Fibroblast of skin of abdomen (primary cell): Measurements from ENCODE around the gene IGFLR1.
"Not testable (repeated sequence)": the region's sequence is repeated elsewhere in the genome, so short reads cannot be mapped to it uniquely, and the experiment has no call there.

Experiments used
- DNase-seq: peaks from one replicate; pipeline ENCODE4 v3.0.0-alpha.2; 2013

Gene IGFLR1

GRCh38 chr19:35777086-35777841 is 35.0 kb upstream of the IGFLR1 start:
- DNase-seq: no peak

DNA sequence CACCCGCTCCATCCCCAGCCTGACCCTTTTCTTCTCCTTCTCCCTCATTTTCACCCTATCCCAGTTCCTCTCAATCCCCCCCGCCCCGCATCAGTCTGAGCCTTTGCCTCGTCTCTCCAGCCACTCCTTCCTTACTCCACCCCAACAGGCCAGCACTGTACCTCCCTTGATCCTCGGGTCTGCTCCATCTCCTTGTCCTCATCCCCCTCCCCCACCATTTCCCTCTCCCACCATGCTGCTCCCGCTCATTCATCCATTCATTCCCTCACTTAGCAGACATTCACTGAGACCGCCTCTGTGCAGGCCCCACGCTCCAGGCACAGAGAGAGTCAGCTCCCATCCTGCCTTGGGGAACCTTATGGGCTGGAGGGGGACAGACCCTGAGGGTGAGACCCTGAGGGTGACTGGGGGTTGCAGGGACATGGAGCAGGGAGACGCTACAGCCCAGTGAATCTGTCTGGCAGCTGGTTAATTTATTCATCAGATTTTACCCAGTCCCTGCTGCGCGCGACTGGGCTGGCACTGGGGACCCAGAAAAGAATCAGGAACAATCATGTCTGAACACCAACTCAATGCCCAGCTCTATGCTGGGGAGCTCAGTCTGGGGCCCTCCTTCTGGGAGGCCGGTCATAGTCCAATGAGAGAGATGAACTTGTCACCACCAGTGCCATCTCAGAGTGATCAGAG is 34.0 kb upstream of the IGFLR1 start:
- DNase-seq: no peak

DNA sequence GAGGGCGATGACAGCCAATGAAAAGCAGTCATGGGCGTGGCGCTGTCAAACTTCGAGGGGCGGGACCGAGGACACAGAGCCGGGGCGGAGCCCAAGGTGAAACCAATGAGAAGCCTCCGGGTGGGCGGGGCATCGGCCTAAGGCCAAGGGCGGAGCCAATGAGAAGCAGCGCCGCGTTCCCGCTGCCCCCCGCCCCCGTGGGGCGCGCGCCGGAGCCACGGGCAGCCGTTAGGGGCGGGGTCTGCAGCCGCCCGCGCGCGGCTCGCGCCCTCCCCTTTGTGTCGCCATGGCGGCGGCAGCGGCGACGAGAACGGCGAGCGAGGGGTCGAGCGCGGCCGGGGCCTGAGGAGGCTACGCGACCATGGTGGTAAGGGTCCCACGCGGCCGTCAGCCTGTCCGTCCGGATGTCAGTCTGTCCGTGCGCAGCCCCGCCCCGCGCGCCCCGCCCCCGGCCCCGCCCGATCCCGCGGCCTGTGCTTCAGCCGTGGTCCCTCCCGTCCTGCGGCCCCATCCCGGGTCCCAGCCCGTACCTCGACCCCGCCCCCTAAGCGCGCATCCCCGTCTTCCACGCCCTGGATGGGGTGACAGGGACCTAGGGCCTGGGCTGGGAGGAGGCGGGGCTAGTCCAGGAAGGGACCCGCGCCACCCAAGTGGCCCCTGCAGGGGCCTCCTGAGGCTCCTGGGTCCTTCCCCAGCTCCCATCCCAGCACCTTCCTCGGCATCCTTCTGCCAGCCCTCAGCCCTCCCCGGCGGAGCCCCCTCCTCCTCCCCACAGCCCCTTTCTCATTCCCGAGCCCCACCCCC is 33.2 kb upstream of the IGFLR1 start, which contains the start of gene ARHGAP33:
ARHGAP33 (plus strand) TSS at position 267 of the 804 bp plus-strand sequence; CDS start at position 362, 95 bp downstream.
- peak; percentile 96 for DNase-seq

GRCh38 chr19:35775046-35775297 is 32.7 kb upstream of the IGFLR1 start:
- no peak for DNase-seq

DNA sequence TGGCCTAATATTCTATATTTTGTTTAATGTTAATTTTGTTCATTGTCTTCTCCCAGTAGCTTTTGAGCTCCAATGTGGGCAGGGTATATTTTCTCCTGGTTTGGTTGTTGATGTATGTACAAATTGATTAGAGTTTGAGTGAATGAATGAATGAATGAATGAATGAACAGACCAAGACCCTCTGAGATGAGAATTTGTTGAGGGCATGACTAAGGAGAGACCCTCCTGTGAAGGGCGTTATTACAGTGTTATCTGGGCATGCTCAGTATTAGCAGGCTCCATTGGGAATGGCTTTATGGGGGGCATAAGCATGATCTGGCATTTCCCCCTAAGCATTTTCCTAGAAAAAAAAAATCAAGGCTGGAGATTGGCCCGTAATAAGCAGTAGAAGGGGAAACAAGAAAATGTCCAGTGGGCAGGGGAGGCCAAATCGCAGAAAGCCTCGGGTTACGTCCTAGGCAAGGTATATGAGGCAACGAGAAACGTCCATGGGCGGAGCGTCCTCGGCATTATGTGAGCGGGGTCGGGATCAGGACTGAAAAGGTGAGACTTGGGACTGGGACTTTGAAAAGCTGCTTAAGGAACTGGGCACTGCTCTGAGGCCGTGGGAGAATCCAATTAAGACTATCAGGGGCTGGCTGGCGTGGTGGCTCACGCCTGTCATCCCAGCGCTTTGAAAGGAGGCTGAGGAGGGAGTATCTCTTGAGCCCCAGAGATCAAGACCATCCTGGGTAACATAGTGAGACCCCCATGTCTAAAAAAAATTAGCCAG is 32.2 kb upstream of the IGFLR1 start:
- DNase-seq: no peak

GRCh38 chr19:35773020-35773806 is 31.0 kb upstream of the IGFLR1 start:
- DNase-seq: no peak

DNA sequence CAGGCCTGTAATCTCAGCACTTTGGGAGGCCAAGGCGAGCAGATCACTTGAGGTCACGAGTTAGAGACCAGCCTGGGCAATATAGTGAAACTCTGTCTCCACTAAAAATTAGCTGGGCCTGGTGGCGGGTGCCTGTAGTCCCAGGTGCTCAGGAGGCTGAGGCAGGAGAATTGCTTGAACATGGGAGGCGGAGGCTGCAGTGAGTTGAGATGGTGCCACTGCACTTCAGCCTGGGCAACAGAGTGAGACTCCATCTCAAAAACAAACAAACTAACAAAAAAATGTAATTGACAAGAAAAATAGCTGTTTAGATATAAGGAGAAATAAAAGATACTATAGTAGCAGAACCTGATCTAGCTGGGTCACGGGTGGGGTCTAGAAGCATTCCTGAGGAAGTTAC is 30.1 kb upstream of the IGFLR1 start:
- not testable (repeated sequence) for DNase-seq

GRCh38 chr19:35768082-35768421 is 25.8 kb upstream of the IGFLR1 start:
- no peak for DNase-seq

GRCh38 chr19:35767288-35768081 is 25.2 kb upstream of the IGFLR1 start:
- no peak for DNase-seq

- no peak for DNase-seq
Measured at GRCh38 chr19:35766571-35767104, 24.4 kb upstream of the IGFLR1 start.

DNA sequence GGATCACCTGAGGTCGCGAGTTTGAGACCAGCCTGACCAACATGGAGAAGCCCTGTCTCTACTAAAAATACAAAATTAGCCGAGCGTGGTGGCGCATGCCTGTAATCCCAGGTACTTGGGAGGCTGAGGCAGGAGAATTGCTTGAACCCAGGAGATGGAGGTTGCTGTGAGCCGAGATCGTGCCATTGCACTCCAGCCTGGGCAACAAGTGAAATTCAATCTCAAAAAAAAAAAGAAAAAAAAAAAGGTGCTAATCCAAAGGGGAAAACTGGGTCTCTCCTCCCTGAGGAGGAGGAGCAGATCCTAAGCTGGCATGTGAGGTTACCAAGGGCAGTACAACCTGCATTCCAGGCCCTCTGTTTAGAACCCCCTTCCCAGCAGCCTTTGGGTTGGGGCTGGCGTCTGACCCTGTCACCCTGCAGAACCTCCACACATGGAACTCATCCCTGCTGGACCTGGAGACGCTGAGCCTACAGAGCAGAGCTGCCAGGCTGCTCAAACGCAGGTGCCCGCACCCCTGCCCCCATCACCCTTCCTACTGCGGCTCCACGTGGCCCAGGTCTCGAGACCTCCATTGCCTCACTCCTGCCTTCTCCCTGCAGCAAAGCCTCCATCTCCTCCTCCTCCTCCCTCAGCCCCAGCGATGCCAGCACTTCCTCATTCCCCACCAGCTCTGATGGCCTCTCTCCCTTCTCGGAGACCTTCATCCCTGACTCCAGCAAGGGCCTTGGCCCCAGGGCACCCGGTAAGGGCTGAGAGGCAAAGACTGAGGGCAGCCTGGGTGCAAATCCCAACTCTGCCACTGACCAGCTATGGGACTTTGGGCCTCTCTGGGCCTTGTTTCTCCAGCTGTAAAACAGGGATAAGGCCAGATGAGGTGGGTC is 22.4 kb upstream of the IGFLR1 start:
- DNase-seq: no peak

DNA sequence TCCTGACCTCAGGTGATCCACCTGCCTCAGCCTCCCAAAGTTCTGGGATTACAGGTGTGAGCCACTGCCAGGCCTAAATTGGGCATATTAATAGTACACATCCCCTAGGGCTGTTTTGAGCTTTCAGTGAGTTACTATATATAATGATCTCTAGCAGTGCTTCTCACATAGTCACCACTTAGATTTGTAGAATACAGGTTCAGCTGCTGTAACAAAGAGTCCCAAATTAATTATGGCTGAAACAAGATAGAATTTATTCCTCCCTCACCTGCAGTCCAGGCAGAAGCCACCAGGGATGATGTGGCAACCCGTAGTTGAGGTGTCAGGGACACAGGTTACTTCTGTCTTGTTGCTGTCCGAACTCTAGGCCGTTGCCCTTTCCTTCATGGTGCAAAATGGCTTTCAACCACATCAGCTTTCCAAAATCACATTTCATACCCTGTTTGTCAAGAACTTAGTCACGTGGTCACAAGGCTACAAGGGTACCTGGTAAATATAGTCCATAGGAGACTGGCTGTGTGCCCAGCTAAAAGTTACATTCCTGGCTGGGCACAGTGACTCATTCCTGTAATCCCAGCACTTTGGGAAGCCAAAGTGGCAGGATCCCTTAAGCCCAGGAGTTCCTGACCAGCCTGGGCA is 18.6 kb upstream of the IGFLR1 start:
- DNase-seq: no peak

DNA sequence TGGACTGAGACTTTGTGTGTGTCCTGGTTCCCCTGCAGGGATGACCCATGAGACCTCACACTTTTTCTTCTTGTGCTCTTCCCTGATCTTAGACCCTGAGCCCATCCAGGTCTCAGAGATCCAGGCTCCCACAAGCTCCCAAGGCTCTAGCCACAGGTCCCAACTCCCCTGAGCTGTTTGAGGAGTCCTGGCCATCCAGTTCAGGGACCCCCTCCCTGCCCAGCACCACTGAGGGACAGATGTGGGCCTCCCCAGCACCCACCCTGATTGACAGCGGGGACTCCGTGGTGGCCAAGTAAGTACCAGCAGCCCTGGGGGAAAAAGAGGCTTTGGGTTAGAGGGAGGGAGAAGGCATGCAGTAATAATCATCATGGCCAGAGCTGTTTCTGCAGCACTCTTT is 17.4 kb upstream of the IGFLR1 start:
- DNase-seq: no peak

GRCh38 chr19:35757749-35758608 is 15.7 kb upstream of the IGFLR1 start, which contains the start of gene PROSER3:
TSS of gene PROSER3 (plus strand) at chr19:35758176. CDS start at chr19:35758216, 40 bp downstream.
- DNase-seq: peak; percentile 100

GRCh38 chr19:35757231-35757748 is 15.0 kb upstream of the IGFLR1 start:
- peak; percentile 96 for DNase-seq

DNA sequence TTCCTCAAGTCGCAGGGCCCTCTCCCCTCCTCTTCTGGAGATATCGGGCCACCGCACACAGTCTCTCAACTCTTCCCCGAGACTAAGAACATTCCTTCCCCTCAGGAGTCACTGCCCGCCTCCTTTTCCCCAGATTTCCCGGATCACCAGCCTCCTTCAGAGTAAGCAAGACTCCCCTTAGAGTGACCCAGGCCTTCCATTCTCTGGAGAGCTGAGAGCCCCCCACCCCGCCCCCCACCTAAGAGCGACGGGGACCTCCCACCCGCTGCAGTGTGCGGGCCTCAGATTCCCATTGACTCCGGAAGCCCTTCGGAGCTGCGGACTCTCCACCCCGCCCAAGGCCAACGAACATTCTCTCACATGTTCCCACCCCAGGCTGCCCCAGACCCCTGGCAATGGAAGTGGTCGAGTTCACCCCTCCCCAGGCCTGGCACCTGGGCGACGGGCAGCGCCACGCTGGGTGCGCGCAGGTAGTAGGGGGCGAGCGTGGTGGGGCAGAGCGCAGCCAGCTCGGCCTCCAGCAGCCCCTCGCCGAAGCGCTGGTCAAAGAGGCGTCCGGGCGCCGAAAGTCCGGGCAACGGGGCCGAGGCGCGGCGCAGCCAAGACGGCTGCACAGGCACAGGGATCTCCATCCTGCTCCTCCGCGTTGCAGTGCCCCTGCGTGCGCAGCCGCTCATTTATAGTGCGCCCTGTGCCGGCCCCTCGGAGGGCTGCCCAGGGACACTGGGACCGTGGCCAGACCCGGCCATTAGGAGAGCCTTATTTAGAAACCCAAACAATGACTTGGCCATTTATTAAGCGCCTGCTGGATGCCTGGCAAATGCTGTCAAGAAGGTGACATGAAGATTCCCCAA is 14.4 kb upstream of the IGFLR1 start, which contains the start of gene HSPB6:
HSPB6 (minus strand) TSS at position 653 of the 854 bp plus-strand sequence; CDS start at position 632, 21 bp downstream.
- peak; percentile 75 for DNase-seq
